Adrenal gland (tissue), 12 donors: ENCODE results near the gene BIRC5. TPM values are rescaled to one million over a fixed set of nuclear protein-coding genes. Genes with fewer than 3 reads are reported as not detected.

ENCODE experiments used
- DNase-seq, 7 donors: peaks; one replicate each; pipeline ENCODE4 v3.0.0-alpha.2; 2019 to 2020
- H3K27ac ChIP-seq, 5 donors: fragments of 200-600 bp; sonication (generic) in 4 of 5; 1 replicate in 3 of 5; 2 replicates in 2 of 5; pipeline versions ENCODE4 v1.5.1 to v1.8.0; 2016 to 2020; ENCODE audit warnings: mild to moderate bottlenecking in 1 of 5
- H3K27me3 ChIP-seq: fragments of 200-600 bp; 2 replicates; pipeline ENCODE4 v1.8.0; 2021
- H3K36me3 ChIP-seq, 2 donors: fragments of 200-600 bp; replicated peaks in 1 of 2; 1 replicate in 1 of 2; 2 replicates in 1 of 2; pipeline versions ENCODE4 v1.5.1 to v1.8.0; 2018 to 2022
- H3K4me1 ChIP-seq, 2 donors: fragments of 200-600 bp; replicated peaks in 1 of 2; 1 replicate in 1 of 2; 2 replicates in 1 of 2; pipeline versions ENCODE4 v1.5.1 to v1.8.0; 2018 to 2021
- H3K4me3 ChIP-seq, 4 donors: fragments of 200-600 bp; sonication (generic) in 3 of 4; one replicate each; pipeline ENCODE4 v1.5.1; 2016 to 2018
- H3K9me3 ChIP-seq, 3 donors: fragments of 200-600 bp; sonication (generic) in 1 of 3; replicated peaks in 1 of 3; 1 replicate in 2 of 3; 2 replicates in 1 of 3; pipeline versions ENCODE4 v1.5.1 to v1.8.0; 2016 to 2021
- CTCF ChIP-seq, 6 experiments: fragments of 450-650 bp in 4 of 6; fragments of 200-600 bp in 2 of 6; sonication (generic) in 1 of 6; IDR thresholded peaks; 1 replicate in 5 of 6; 2 replicates in 1 of 6; pipeline versions ENCODE4 v1.5.1 to v1.8.0; 2016 to 2021; ENCODE audit warnings: antibody characterized with exemption in 6 of 6, mild to moderate bottlenecking in 2 of 6, moderate library complexity in 1 of 6
- POLR2A ChIP-seq, 2 donors: fragments of 450-650 bp; IDR thresholded peaks; one replicate each; pipeline ENCODE4 v1.6.1; 2017; ENCODE audit warnings: antibody characterized with exemption in 2 of 2, mild to moderate bottlenecking in 2 of 2, moderate library complexity in 1 of 2
- WGBS, 4 donors: extraction: QIAGEN DNeasy Blood & Tissue Kit in 2 of 4; methylation state at CpG; one replicate each; pipeline versions ENCODE4 v1.1.5 to v1.1.7; 2013 to 2017; 5-methylcytosine and 5-hydroxymethylcytosine counted together
- intact Hi-C, 2 donors: fragments of 100-400 bp; cut with DNase I; formaldehyde crosslinking; loops; one replicate each; pipeline versions ENCODE4 v1.14.1 to v1.15.0; 2022 to 2023
- polyA plus RNA-seq, 3 donors: library from polyadenylated mRNA; stranded (reverse); fragments of 200-250 nt in 2 of 3; fragments of 350-450 nt in 1 of 3; fragmentation: Illumina TruSeq in 1 of 3; extraction: RNeasy Lipid Tissue Mini Kit (QIAGEN cat#74804) in 1 of 3; gene quantifications; one replicate each; pipeline ENCODE4 v1.2.3, GENCODE V29; 2013 to 2014
- total RNA-seq, 9 donors: library from RNA; depleted of rRNA in 4 of 9; stranded (reverse); fragments of >200 nt in 4 of 9; fragments of 120-200 nt in 1 of 9; fragmentation: NEBNext Ultra II Directional in 1 of 9; extraction: Animal tissue kit (Norgen Biotek cat#: 25700) in 1 of 9; gene quantifications; one replicate each; pipeline versions ENCODE4 v1.1.0 to v1.2.4, GENCODE V29; 2013 to 2023
- donor health status: healthy with polysubstance abuse.
- donor health status: Bipolar disorder and iron deficiency.
- donor health status: DM: yes; HTN: yes; CAD: no.
- donor health status: DM: no; HTN: no; CAD: no.
- donor health status: DM: no; HTN: no; CAD: no.
- donor health status: DM: yes; HTN: yes; CAD: no.

Gene BIRC5
- total and polyA plus RNA-seq, 12 donors, result 0.12 to 17.6 (median 1.3) TPM

GRCh38 chr17:78180083-78180482 is 34.0 kb upstream of the BIRC5 start:
- Histone ChIP-seq H3K4me1 (peaks cover 7 to 26% of the 10 kb centered on the region in 2 donors), H3K4me3 (no peak overlapping the region), H3K27me3 (no peaks in the 10 kb centered on the region), H3K9me3 (no peaks in the 10 kb centered on the region), H3K27ac (peak overlapping the region in 2 of 5 donors; percentile 63 to 65), H3K36me3 (no peaks in the 10 kb centered on the region)
- intact Hi-C loops, result no loop called here
- 60 to 80% (median 67%) methylated on average over 12 to 14 of the region's 14 CpGs for WGBS, 4 donors
- TF ChIP-seq CTCF (IDR thresholded peaks at IDR 0.05) (no peak), POLR2A (IDR thresholded peaks at IDR 0.05) (no peak)
- no peak for DNase-seq

- TF ChIP-seq CTCF (IDR thresholded peaks at IDR 0.05) (no peak), POLR2A (IDR thresholded peaks at IDR 0.05) (no peak)
- Histone ChIP-seq H3K27me3 (no peaks in the 10 kb centered on the region), H3K4me1 (peaks cover 7 to 22% of the 10 kb centered on the region in 2 donors), H3K4me3 (no peak overlapping the region), H3K27ac (peak overlapping the region in 1 of 5 donors; percentile 63), H3K9me3 (no peaks in the 10 kb centered on the region), H3K36me3 (no peaks in the 10 kb centered on the region)
- no peak for DNase-seq
- WGBS, 4 donors, result 69 to 76% (median 76%) methylated on average over 2 of the region's 2 CpGs
- intact Hi-C loops, result no loop called here
Observed at GRCh38 chr17:78180508-78180907, 33.5 kb upstream of the BIRC5 start.

GRCh38 chr17:78182504-78182903 is 31.5 kb upstream of the BIRC5 start:
- no peak for TF ChIP-seq CTCF (IDR thresholded peaks at IDR 0.05)
- no peak for TF ChIP-seq POLR2A (IDR thresholded peaks at IDR 0.05)
- no peaks in the 10 kb centered on the region for H3K27me3 ChIP-seq
- no peak for DNase-seq
- H3K27ac ChIP-seq, result no peak overlapping the region
- no peaks in the 10 kb centered on the region for H3K9me3 ChIP-seq
- WGBS, 4 donors, result 92 to 97% (median 94%) methylated on average over 10 to 13 of the region's 13 CpGs
- H3K36me3 ChIP-seq, result no peaks in the 10 kb centered on the region
- peaks cover 0 to 17% of the 10 kb centered on the region in 2 donors for H3K4me1 ChIP-seq
- intact Hi-C loops, result no loop called here
- H3K4me3 ChIP-seq, result no peak overlapping the region

- intact Hi-C loops, result no loop called here
- DNase-seq, result no peak
- TF ChIP-seq CTCF (IDR thresholded peaks at IDR 0.05), result no peak
- no peak for TF ChIP-seq POLR2A (IDR thresholded peaks at IDR 0.05)
- 93 to 96% (median 94%) methylated on average over 9 to 12 of the region's 12 CpGs for WGBS, 4 donors
- Histone ChIP-seq H3K27me3 (no peaks in the 10 kb centered on the region), H3K4me3 (no peak overlapping the region), H3K4me1 (peaks cover 0 to 19% of the 10 kb centered on the region in 2 donors), H3K36me3 (no peaks in the 10 kb centered on the region), H3K27ac (no peak overlapping the region), H3K9me3 (no peaks in the 10 kb centered on the region)
Observed at GRCh38 chr17:78183916-78184315, 30.1 kb upstream of the BIRC5 start.
